HepG2 (cell line): ENCODE data around the gene ZBTB46. TPM values are rescaled to one million over a fixed set of nuclear protein-coding genes. Genes with fewer than 3 reads are reported as not detected.

Experiments
- ATAC-seq: fragments of 200-7000 bp; cut with Tn5 transposase; 3 replicates; pipeline ENCODE4 v1.9.1; 2020; ENCODE audit warnings: mild to moderate bottlenecking, moderate library complexity
- BruUV-seq: library from RNA; stranded (reverse); fragments of 400-500 nt; replicated peaks from 2 replicates; lab custom pipeline; 2021; lab: Mats Ljungman, UMichigan
- CTCF ChIA-PET: fragments of 300-600 bp; formaldehyde crosslinking; extraction: SDS; loops from one replicate; lab custom pipeline; 2021; ENCODE audit warnings: low total read pairs, inconsistent platforms, low intra/inter-chr PET ratio; lab: Yijun Ruan, JAX
- POLR2A ChIA-PET: fragments of 350-600 bp; sonication (Branson Sonifier 250); formaldehyde crosslinking; loops from one replicate; lab custom pipeline; 2020; ENCODE audit warnings: antibody characterized with exemption, inconsistent platforms; lab: Yijun Ruan, JAX
- DNase-seq: peaks from one replicate; pipeline ENCODE4 v3.0.0-alpha.2; 2015; ENCODE audit warnings: low spot score
- FAIRE-seq: peaks from 3 replicates; lab custom pipeline; 2011; peaks lifted over from hg19 to GRCh38; lab: Jason Lieb, UNC
- H2AFZ ChIP-seq: one replicate; pipeline ENCODE4 v1.6.1; 2011; ENCODE audit warnings: low read length, inconsistent platforms
- H3K27ac ChIP-seq: fragments of 300-600 bp; 3 replicates; pipeline ENCODE4 v1.8.0; 2011; ENCODE audit warnings: mixed run types, mild to moderate bottlenecking, mixed read lengths, low read length, inconsistent platforms; ENCODE audit not compliant: insufficient read depth; ENCODE audit errors: extremely low read length
- H3K27me3 ChIP-seq, 2 experiments: fragments of 200-600 bp in 1 of 2; 2 replicates in 1 of 2; 3 replicates in 1 of 2; pipeline versions ENCODE4 v1.6.0 to v1.8.0; 2011; ENCODE audit warnings: low read length in 2 of 2, mild to moderate bottlenecking in 2 of 2, moderate library complexity in 2 of 2, inconsistent platforms in 1 of 2; ENCODE audit not compliant: insufficient read depth in 2 of 2, control insufficient read depth in 1 of 2
- H3K36me3 ChIP-seq, 2 experiments: fragments of 200-600 bp in 1 of 2; replicated peaks in 1 of 2; 2 replicates in 1 of 2; 3 replicates in 1 of 2; pipeline versions ENCODE4 v1.5.1 to v1.8.0; 2011; ENCODE audit warnings: low read length in 2 of 2, inconsistent platforms in 1 of 2; ENCODE audit not compliant: insufficient read depth in 2 of 2, control insufficient read depth in 1 of 2
- H3K4me1 ChIP-seq: 2 replicates; pipeline ENCODE4 v1.5.1; 2012; ENCODE audit warnings: low read length, inconsistent platforms; ENCODE audit not compliant: insufficient read depth
- H3K4me2 ChIP-seq: 2 replicates; pipeline ENCODE4 v1.6.0; 2011; ENCODE audit warnings: low read depth, low read length, inconsistent platforms
- H3K4me3 ChIP-seq, 3 experiments: fragments of 200-600 bp in 1 of 3; sonication (generic), shearing (Covaris generic) in 1 of 3; replicated peaks in 1 of 3; 2 replicates each; pipeline ENCODE4 v1.5.1; 2011 to 2016; ENCODE audit warnings: low read length in 3 of 3, inconsistent platforms in 2 of 3, low read depth in 2 of 3, mild to moderate bottlenecking in 2 of 3, control low read depth in 1 of 3, mixed read lengths in 1 of 3; ENCODE audit not compliant: insufficient read depth in 1 of 3
- H3K79me2 ChIP-seq: one replicate; pipeline ENCODE4 v1.6.1; 2011; ENCODE audit warnings: low read length, inconsistent platforms; ENCODE audit not compliant: insufficient read depth
- H3K9ac ChIP-seq: 2 replicates; pipeline ENCODE4 v1.6.0; 2011; ENCODE audit warnings: mild to moderate bottlenecking, low read depth, low read length, inconsistent platforms; ENCODE audit not compliant: insufficient read depth
- H3K9me3 ChIP-seq: 2 replicates; pipeline ENCODE4 v1.5.1; 2012; ENCODE audit warnings: mild to moderate bottlenecking, low read length
- H4K20me1 ChIP-seq: 2 replicates; pipeline ENCODE4 v1.6.0; 2011; ENCODE audit warnings: inconsistent platforms, mild to moderate bottlenecking, low read length, moderate library complexity; ENCODE audit not compliant: insufficient read depth
- CCDC6 ChIP-seq: sonication (generic); formaldehyde crosslinking; IDR thresholded peaks from 2 replicates; pipeline ENCODE4 v1.8.1; 2022; ENCODE audit warnings: mild to moderate bottlenecking, missing genetic modification reagents, moderate library complexity
- KAT2B ChIP-seq: fragments of 150-350 bp; IDR thresholded peaks from 2 replicates; pipeline ENCODE4 v1.6.1; 2014; ENCODE audit warnings: low read depth, low read length, borderline replicate concordance
- KAT7 ChIP-seq: IDR thresholded peaks from 2 replicates; pipeline ENCODE4 v1.6.1; 2018; ENCODE audit warnings: borderline replicate concordance, missing compliant biosample characterization
- NFYC ChIP-seq: IDR thresholded peaks from 2 replicates; pipeline ENCODE4 v1.6.1; 2016; ENCODE audit warnings: missing genetic modification reagents, missing compliant biosample characterization
- PBX3 ChIP-seq: sonication (generic); formaldehyde crosslinking; IDR thresholded peaks from 2 replicates; pipeline ENCODE4 v1.8.1; 2023; ENCODE audit warnings: missing genetic modification reagents, inconsistent platforms, borderline replicate concordance
- STAT5B ChIP-seq: sonication (generic); formaldehyde crosslinking; IDR thresholded peaks from 2 replicates; pipeline ENCODE4 v1.4.0; 2020; ENCODE audit warnings: missing genetic modification reagents
- TGIF2 ChIP-seq: IDR thresholded peaks from 2 replicates; pipeline ENCODE4 v1.6.1; 2016; ENCODE audit warnings: control low read depth, missing compliant biosample characterization
- ZNF225 ChIP-seq: sonication (generic); formaldehyde crosslinking; IDR thresholded peaks from 2 replicates; pipeline ENCODE4 v1.4.0; 2020; ENCODE audit warnings: mild to moderate bottlenecking, missing genetic modification reagents
- ZNF549 ChIP-seq: sonication (generic); formaldehyde crosslinking; IDR thresholded peaks from 2 replicates; pipeline ENCODE4 v1.5.0; 2020; ENCODE audit warnings: missing genetic modification reagents
- ZNF597 ChIP-seq: sonication (generic); formaldehyde crosslinking; IDR thresholded peaks from 2 replicates; pipeline ENCODE4 v1.5.0; 2020; ENCODE audit warnings: missing genetic modification reagents
- ZNF639 ChIP-seq: conservative IDR thresholded peaks from 2 replicates; pipeline ENCODE4 v1.6.1; 2018; ENCODE audit warnings: missing genetic modification reagents
- ZNF782 ChIP-seq: sonication (generic); formaldehyde crosslinking; IDR thresholded peaks from 2 replicates; pipeline ENCODE4 v1.4.0; 2020; ENCODE audit warnings: missing genetic modification reagents, mild to moderate bottlenecking, borderline replicate concordance
- WGBS: methylation state at CpG from one replicate; pipeline ENCODE4 v1.1.6; 2017; ENCODE audit warnings: low lambda C conversion rate; 5-methylcytosine and 5-hydroxymethylcytosine counted together
- in situ Hi-C: cut with HindIII; loops from 2 replicates; pipeline ENCODE4 v1.10.0; 2017; ENCODE audit warnings: low pct_unique_long_range_greater_than_20kb; ENCODE audit not compliant: extremely low pct_ligation_motif_present
- intact Hi-C: fragments of 100-400 bp; cut with micrococcal nuclease; formaldehyde crosslinking; loops from one replicate; pipeline ENCODE4 v1.10.0; 2022; ENCODE audit not compliant: unreplicated experiment
- polyA plus RNA-seq, 8 experiments: library from polyadenylated mRNA; depleted of rRNA in 3 of 8; stranded (reverse) in 7 of 8; unstranded in 1 of 8; fragments of >200 nt; fragmentation: Illumina TruSeq in 4 of 8; extraction: Trizol in 4 of 8; gene quantifications; 2 replicates each; pipeline versions ENCODE4 v1.2.1 to v1.2.3, GENCODE V29; 2011 to 2016; ENCODE audit warnings: low read depth in 4 of 8, missing spikeins in 1 of 8, mixed read lengths in 1 of 8; ENCODE audit not compliant: insufficient read depth in 1 of 8
- total RNA-seq, 5 experiments: library from RNA; depleted of rRNA; stranded (reverse); fragments of >200 nt; fragmentation: Illumina TruSeq; extraction: Trizol; gene quantifications; 2 replicates each; pipeline ENCODE4 v1.2.3, GENCODE V29; 2016; ENCODE audit warnings: low read depth in 1 of 5

The ZBTB46 gene
- total and polyA plus RNA-seq, 2 of the 13 experiments (the other 11 are each of a cell fraction or from before 2014, with no cell fraction given) = 1.6 to 13.5 TPM

GRCh38 chr20:63783970-63784369 is 47.1 kb downstream of the ZBTB46 start:
- CTCF ChIA-PET = no interaction called here
- DNase-seq (no peak), FAIRE-seq (no peak), ATAC-seq (no peak)
- H3K4me1 ChIP-seq = peaks cover 18% of the 10 kb centered on the region
- no peaks in the 10 kb centered on the region for H3K27me3 ChIP-seq
- H3K79me2 ChIP-seq = no peaks in the 10 kb centered on the region
- intact Hi-C loops (loop anchor here (2.0 kb wide), 1 partner anchor 43 kb away; no protein-coding TSS in a partner anchor), in situ Hi-C loops (loop anchor here (10.0 kb wide), 1 partner anchor 79 kb away; the partner anchor contains the start of genes ARFRP1 and ZGPAT)
- H3K36me3 ChIP-seq = no peaks in the 10 kb centered on the region
- no peak overlapping the region for H3K4me3 ChIP-seq
- no peak overlapping the region for H3K9ac ChIP-seq
- no peak overlapping the region for H3K27ac ChIP-seq
- POLR2A ChIA-PET = interaction anchor here (1.6 kb wide), 1 partner anchor 82 kb away, joined by 11 read pairs; the partner anchor contains the start of gene TPD52L2
- no peaks in the 10 kb centered on the region for H4K20me1 ChIP-seq
- H2AFZ ChIP-seq = no peak overlapping the region
- 65% methylated on average over 16 of the region's 16 CpGs for WGBS
- H3K4me2 ChIP-seq = no peak overlapping the region
- no peak for TF ChIP-seq ZNF782 (CRISPR knock-in tag)
- TF ChIP-seq ZNF225 (CRISPR knock-in tag) = no peak
- TF ChIP-seq KAT7 = no peak
- TF ChIP-seq ZNF597 = no peak
- no peak for TF ChIP-seq KAT2B
- TF ChIP-seq TGIF2 = no peak
- TF ChIP-seq STAT5B (CRISPR knock-in tag) = no peak
- no peak for TF ChIP-seq CCDC6 (CRISPR knock-in tag)
- TF ChIP-seq NFYC (CRISPR knock-in tag) = no peak
- no peak for TF ChIP-seq PBX3 (CRISPR knock-in tag)
- no peak for TF ChIP-seq ZNF639
- no peak for TF ChIP-seq ZNF549 (CRISPR knock-in tag)
- BruUV-seq = no TSS peak
- no peaks in the 10 kb centered on the region for H3K9me3 ChIP-seq
